Measurements from ENCODE around the gene SLC37A2.

DNA sequence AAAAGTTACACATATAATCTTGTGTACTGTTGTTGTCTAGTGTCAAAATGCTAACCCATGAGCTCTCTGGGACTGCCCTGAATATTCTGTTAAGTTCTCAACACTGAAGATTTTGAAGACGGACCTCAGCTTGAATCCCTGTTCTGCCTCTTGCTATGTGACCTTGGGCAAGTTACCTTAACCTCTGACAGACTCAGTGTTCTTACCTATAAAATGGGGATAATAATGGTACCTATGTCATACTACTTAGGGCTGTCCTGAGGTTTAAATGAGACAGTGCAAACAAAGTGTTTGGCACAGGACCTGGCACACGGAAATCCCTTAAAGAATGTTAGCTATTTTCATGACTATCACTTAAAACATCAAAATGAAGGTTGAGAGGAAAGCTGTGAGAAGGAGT, 37.0 kb downstream of the SLC37A2 start:
- TF ChIP-seq, protein P1, sequence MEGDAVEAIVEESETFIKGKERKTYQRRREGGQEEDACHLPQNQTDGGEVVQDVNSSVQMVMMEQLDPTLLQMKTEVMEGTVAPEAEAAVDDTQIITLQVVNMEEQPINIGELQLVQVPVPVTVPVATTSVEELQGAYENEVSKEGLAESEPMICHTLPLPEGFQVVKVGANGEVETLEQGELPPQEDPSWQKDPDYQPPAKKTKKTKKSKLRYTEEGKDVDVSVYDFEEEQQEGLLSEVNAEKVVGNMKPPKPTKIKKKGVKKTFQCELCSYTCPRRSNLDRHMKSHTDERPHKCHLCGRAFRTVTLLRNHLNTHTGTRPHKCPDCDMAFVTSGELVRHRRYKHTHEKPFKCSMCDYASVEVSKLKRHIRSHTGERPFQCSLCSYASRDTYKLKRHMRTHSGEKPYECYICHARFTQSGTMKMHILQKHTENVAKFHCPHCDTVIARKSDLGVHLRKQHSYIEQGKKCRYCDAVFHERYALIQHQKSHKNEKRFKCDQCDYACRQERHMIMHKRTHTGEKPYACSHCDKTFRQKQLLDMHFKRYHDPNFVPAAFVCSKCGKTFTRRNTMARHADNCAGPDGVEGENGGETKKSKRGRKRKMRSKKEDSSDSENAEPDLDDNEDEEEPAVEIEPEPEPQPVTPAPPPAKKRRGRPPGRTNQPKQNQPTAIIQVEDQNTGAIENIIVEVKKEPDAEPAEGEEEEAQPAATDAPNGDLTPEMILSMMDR (IDR thresholded peaks at IDR 0.05; ENCODE audit: poor library complexity) = no peak
- no peak for TF ChIP-seq EZH2 (IDR thresholded peaks at IDR 0.05; ENCODE audit: borderline replicate concordance)
